Caki2 (cell line): Measurements from ENCODE around the gene TRAPPC3. TPM values are rescaled to one million over a fixed set of nuclear protein-coding genes. Genes with fewer than 3 reads are reported as not detected.
A peak's percentile ranks its signal among the peaks of the same experiment; 100 is the strongest.
"Not testable (repeated sequence)": the region's sequence is repeated elsewhere in the genome, so short reads cannot be mapped to it uniquely, and the experiment has no call there.

Experiments
- DNase-seq: peaks from one replicate; pipeline ENCODE4 v3.0.0-alpha.2; 2015; ENCODE audit warnings: low read depth
- in situ Hi-C: cut with HindIII; loops from 2 replicates; pipeline ENCODE4 v1.10.0; 2016; ENCODE audit warnings: low sequenced_read_pairs, low pct_unique_long_range_greater_than_20kb, mixed read lengths
- total RNA-seq: library from RNA; depleted of rRNA; stranded (reverse); fragments of >200 nt; shearing (Covaris generic); gene quantifications from 2 replicates; pipeline ENCODE4 v1.2.3, GENCODE V29; 2014; ENCODE audit warnings: low replicate concordance; rRNA removed

Gene TRAPPC3
- total RNA-seq = 138 and 155 TPM in 2 replicates

DNA sequence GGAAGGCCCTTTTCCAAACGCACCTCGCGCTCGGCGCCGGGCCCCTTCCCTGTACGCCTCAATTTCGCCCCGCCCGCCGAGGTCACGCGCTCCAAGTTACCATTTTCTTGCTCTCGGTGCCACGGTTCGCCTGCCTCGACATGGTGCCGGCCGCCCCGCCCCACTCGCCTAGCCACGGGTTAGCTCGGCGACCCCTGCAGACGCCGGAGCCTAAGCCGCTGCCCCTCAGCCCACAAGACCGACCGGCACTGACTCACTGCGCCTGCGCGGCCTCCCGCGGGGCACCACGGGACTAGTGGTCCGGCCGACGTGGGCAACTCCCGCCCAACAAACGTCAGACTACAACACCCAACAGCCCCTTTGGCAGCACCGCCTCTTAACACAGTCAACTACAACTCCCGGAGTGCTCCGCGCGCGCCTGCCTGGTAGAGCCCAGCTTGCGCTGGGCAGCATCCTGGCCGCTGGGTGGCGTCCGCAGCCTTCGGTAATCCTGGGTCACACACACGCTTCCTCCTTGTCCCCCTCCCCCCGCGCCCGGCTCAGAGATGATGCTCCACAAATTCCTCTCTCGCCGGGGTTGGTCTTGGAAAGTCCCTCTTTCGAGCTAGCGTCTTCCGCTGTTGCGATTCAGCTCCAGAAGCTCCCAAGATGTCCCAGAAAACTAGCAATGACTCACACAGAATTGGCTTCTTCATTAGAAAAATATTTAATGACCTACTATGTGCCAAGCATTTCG is at the start of gene TRAPPC3:
Gene TRAPPC3, minus strand, starts transcription at position 250 of the 736 bp plus-strand sequence. Its CDS starts 108 bp downstream, at position 142.
- DNase-seq = peak; percentile 100
- in situ Hi-C loops = no loop called here

DNA sequence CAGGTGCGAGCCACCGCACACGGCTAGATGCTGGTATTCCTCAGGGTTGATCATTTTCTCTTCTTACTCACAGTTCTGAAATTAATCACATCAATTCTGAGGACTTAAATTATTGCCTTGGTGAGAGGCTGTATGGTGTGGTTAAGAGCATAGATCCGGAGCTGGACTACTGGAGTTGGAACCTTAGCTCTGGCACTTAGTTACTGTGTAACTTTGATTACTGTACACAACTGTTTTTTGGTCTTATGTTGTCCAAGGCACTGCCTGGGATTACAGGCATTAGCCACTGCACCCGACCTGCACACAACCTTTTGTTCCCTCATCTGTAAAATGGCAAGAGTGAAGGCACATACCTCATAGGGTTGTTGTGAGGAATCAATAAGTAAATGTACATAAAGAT is 49.4 kb upstream of the TRAPPC3 start:
- in situ Hi-C loops = no loop called here
- DNase-seq = no peak

DNA sequence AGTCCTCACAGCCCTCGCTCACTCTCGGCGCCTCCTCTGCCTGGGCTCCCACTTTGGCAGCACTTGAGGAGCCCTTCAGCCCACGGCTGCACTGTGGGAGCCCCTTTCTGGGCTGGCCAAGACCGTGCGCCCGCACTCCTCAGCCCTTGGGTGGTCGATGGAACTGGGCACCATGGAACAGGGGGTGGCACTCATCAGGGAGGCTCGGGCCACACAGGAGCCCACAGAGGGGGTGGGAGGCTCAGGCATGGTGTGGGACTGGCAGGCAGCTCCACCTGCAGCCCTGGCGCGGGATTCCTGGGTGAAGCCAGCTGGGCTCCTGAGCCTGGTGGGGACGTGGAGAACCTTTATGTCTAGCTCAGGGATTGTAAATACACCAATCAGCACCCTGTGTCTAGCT is 47.5 kb upstream of the TRAPPC3 start:
- in situ Hi-C loops, DNase-seq: not testable (repeated sequence)

GRCh38 chr1:36187800-36188593 is 38.7 kb upstream of the TRAPPC3 start:
- DNase-seq = peak; percentile 79
- in situ Hi-C loops = no loop called here

- in situ Hi-C loops = no loop called here
- no peak for DNase-seq
Observed at GRCh38 chr1:36183309-36183856, 34.1 kb upstream of the TRAPPC3 start.

DNA sequence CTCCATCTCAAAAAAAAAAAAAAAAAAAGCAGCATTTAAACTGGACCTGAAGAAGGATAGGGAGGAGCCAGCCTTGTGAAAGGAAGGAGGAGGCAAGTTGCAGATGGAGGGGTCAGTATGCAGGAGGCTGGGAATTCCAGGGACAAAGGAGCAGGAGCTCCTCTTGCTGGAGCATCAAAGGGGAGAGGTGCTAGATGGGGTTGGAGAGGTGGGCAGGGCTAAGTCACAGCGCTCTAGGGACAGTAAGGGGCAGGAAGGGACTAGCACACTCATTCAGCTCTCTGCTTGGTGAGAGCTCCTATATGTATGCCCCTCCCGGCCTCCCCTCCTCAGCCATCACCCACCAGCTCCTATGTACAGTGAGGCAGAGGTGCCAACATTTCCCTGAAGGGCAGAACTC is 33.4 kb upstream of the TRAPPC3 start:
- in situ Hi-C loops = no loop called here

DNA sequence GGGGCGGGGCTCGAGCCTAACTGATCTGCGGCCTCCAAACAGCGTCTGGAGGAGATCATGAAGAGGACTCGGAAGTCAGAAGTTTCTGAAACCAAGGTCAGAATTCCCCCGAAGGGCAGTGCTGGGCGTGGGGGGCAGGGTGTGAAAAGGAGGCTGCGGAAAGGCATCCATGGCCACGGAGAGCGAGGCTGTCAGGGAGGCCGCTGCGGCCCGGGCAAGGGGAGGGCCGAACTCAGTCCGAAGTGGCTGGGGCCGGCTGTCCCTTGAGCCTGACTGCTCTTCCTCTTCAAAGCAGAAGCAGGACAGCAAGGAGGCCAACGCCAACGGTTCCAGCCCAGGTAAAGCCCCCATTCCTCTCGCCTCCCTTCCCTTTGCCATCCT is 29.9 kb upstream of the TRAPPC3 start:
- in situ Hi-C loops = no loop called here
- DNase-seq = no peak

More for the DNA sequence above, 33.4 kb upstream of the TRAPPC3 start:
- DNase-seq = no peak

DNA sequence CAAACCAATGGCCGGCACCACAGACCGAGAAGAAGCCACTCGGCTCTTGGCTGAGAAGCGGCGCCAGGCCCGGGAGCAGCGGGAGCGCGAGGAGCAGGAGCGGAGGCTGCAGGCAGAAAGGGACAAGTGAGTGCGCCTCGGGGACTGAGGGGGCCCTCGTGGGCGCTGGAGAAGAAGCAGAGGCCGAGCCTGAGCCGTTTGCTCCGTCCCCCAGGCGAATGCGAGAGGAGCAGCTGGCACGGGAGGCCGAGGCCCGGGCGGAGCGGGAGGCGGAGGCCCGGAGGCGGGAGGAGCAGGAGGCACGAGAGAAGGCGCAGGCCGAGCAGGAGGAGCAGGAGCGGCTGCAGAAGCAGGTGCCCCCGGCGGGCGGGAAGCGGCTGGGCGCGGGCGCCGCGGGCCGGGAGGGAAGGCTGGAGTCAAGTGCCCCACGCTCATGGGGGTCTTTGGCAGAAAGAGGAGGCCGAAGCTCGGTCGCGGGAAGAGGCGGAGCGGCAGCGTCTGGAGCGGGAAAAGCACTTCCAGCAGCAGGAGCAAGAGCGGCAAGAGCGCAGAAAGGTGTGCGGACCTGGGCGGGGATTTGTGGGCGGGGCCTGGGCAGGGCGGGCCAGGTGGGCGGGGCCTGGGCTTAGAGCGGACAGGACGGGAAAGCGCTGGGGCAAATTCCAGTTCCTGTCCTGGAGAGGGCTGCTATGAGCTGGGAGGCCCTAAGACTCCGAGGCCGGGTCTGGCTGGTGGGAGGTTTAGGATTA is 29.4 kb upstream of the TRAPPC3 start:
- in situ Hi-C loops = no loop called here
- DNase-seq = no peak

- in situ Hi-C loops = no loop called here
- no peak for DNase-seq
Observed at GRCh38 chr1:36177589-36178431, 28.5 kb upstream of the TRAPPC3 start.

DNA sequence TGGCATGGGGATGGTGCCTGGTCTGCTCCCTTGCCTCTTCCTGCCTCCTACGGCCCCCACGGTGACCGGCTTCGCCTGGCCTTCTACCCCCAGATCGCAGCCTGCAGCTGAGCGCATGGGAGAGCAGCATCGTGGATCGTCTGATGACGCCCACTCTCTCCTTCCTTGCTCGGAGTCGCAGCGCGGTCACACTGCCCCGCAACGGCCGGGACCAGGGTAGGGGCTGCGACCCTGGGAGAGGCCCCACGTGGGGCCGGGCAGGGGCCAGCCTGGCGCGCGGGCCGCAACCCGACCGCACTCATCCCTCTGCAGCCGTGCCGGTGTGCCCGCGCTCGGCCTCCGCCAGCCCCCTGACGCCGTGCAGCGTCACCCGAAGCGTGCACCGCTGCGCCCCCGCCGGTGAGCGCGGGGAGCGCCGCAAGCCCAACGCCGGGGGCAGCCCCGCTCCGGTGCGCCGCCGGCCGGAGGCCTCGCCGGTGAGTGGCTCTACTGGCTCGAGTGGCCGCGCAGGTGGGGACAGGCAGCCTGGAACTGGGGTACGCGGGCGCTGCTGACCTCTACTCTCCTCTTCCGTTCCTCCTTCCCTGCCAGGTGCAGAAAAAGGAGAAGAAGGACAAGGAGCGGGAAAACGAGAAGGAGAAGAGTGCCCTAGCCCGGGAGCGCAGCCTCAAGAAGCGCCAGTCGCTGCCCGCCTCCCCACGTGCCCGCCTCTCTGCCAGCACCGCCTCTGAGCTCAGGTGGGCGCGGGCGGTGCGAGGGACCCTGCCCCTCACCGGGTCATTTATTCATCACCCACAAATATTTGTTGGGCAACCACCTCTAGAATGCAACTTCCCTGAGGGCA is 27.0 kb upstream of the TRAPPC3 start:
- in situ Hi-C loops = no loop called here
- no peak for DNase-seq

DNA sequence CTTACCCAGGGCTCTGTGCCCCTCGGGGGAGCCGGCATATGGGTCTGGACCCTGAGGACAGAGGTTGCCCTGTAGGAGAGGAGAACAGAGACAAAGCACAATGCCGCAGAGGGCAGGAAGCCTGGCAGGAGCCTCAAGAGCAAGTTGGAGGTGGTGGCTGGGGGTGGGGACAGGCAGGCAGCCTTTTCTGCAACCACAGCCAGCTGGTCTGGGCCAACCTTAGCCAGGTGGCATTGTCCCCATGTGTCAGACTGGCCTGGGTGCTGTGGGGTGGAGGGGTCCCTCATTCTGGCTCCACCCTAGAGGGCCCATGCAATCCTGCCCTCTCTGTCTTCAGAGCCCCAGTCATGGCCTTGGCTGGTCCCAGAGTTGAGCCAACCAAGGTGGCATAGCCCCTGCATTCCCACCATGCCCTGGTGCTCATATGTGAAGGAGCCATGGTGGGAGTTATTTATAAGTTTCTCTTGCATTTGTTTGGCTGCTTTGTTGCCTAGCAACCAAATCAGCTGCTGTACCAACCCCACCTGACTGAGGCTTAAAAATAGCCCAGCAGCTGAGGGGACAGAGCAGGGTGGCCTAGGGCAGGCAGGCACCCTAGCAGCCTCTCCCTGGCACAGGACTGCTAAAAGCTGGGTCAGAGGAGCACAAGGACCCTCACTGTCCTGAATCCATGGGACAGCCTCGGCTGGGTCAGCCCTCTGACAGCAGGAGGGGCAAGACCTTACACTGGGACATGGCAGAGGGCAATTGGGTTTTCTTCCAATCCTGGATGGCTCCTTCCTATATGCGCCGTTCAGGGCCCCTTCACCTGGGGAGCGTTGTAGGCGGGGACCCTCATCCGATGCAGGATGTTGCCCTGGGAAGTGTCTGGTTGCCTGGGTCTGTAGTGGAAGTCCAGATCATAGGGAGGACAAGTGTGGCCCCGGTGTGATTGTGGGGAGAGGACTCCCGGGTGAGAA is 26.1 kb upstream of the TRAPPC3 start:
- no peak for DNase-seq
- in situ Hi-C loops = no loop called here

GRCh38 chr1:36174713-36175112 is 25.4 kb upstream of the TRAPPC3 start:
- DNase-seq = no peak
- in situ Hi-C loops = no loop called here

- DNase-seq = no peak
- in situ Hi-C loops = no loop called here
Observed at GRCh38 chr1:36172983-36173382, 23.7 kb upstream of the TRAPPC3 start.

DNA sequence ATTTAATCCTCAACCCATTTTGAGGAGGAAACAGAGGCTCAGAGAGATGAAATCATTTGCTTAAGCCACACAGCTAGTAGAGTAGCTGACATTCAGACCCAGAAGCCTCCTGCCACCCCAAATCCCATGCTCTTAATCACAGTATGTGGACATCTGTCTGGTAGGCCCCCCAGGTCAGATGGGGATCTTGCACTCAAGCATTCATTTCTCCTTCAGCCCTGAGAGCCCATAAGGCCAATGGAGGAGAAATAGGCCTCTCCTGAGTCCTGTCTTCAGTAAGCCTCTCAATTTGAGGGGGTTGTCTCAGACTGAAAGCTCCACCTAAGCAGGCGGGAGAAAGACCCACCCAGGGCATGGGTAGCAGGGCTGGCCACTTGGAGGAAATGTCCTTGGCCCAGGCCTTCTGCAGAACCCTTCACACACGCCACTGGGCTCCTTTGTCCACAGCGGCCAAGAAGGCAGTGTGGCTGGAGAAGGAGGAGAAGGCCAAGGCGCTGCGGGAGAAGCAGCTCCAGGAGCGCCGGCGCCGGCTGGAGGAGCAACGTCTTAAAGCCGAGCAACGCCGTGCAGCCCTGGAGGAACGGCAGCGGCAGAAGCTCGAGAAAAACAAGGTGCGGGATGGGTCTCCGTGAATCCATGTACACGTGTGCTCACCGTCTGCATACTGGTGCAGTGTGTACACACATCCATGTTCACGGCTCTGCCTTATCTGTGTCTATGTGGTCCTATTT is 22.9 kb upstream of the TRAPPC3 start:
- in situ Hi-C loops = no loop called here
- DNase-seq = no peak

DNA sequence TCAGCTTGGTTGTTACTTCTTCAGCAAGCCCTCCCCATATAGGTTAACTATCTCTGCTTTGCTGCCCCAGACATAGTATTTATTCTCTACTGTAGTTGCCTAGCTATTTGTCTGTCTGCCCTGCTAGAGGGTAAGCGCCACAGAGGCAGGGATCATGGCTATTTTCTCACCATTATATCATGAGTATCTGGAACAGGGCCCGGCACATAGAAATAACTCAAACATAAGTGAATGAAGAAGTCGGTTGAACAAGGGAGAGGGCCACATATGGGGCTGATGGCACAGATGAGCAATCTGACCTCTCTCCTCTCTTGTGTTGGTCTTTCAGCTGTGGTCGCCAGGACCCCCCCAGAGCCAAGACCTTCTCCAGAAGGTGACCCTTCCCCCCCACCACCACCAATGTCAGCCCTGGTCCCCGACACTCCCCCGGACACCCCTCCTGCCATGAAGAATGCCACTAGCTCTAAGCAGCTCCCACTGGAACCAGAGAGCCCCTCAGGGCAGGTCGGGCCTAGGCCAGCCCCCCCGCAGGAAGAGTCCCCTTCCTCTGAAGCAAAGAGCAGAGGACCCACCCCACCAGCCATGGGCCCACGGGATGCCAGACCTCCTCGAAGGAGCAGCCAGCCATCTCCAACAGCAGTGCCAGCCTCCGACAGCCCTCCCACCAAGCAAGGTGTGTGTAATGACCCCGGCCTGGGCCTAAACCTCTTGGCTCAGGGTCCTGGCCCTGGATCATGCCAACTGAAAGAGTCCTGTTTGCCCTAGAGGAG is 21.5 kb upstream of the TRAPPC3 start:
- in situ Hi-C loops = no loop called here
- no peak for DNase-seq
